HCT116 (cell line): ENCODE measurements around the gene UNK. TPM values are rescaled to one million over a fixed set of nuclear protein-coding genes. Genes with fewer than 3 reads are reported as not detected.

Source experiments
- ATAC-seq: fragments of 200-7000 bp; cut with Tn5 transposase; 2 replicates; pipeline ENCODE4 v1.9.1; 2020; ENCODE audit warnings: mild to moderate bottlenecking, moderate library complexity
- BruUV-seq: library from RNA; stranded (reverse); fragments of 400-500 nt; replicated peaks from 2 replicates; lab custom pipeline; 2021; lab: Mats Ljungman, UMichigan
- CTCF ChIA-PET: fragments of 300-600 bp; sonication (Branson Sonifier 250); formaldehyde crosslinking; loops from one replicate; lab custom pipeline; 2021; ENCODE audit warnings: antibody characterized with exemption; lab: Charles Lee
- POLR2A ChIA-PET: fragments of 300-600, 350-600 bp; sonication (Branson Sonifier 250); formaldehyde crosslinking; loops from one replicate; lab custom pipeline; 2021; ENCODE audit warnings: antibody characterized with exemption; lab: Charles Lee
- RAD21 ChIA-PET, 2 experiments: fragments of 300-600 bp; sonication (Branson Sonifier 250); formaldehyde crosslinking; loops; one replicate each; lab custom pipeline; 2023; ENCODE audit warnings: low total read pairs in 2 of 2; ENCODE audit not compliant: uncharacterized antibody in 2 of 2, unreplicated experiment in 2 of 2, low non-redundant PET in 1 of 2; lab: Charles Lee
- DNase-seq: peaks from one replicate; pipeline ENCODE4 v3.0.0-alpha.2; 2010; ENCODE audit warnings: low read depth, low spot score
- H2AFZ ChIP-seq: fragments of 200-600 bp; shearing (Covaris generic), sonication (generic); 2 replicates; pipeline ENCODE4 v1.6.1; 2017; ENCODE audit warnings: low read depth, mixed run types, mixed read lengths, antibody characterized with exemption, low read length; ENCODE audit not compliant: poor library complexity, severe bottlenecking
- H3K27ac ChIP-seq: 2 replicates; pipeline ENCODE4 v1.5.1; 2012; ENCODE audit warnings: low read depth, low read length
- H3K27me3 ChIP-seq: fragments of 200-600 bp; sonication (generic); 2 replicates; pipeline ENCODE4 v1.6.1; 2016; ENCODE audit warnings: mixed run types, low read length, mixed read lengths; ENCODE audit not compliant: insufficient read depth
- H3K36me3 ChIP-seq, 2 experiments: fragments of 200-500 bp in 1 of 2; fragments of 200-600 bp in 1 of 2; sonication (Bioruptor generic) in 1 of 2; sonication (generic) in 1 of 2; 2 replicates each; pipeline versions ENCODE4 v1.5.1 to v1.6.1; 2014 to 2016; ENCODE audit warnings: low read length in 2 of 2, inconsistent platforms in 1 of 2, mixed read lengths in 1 of 2, mixed run types in 1 of 2; ENCODE audit not compliant: insufficient read depth in 2 of 2, control insufficient read depth in 1 of 2
- H3K4me1 ChIP-seq, 2 experiments: fragments of 200-600 bp in 1 of 2; sonication (generic) in 1 of 2; 2 replicates each; pipeline versions ENCODE4 v1.5.1 to v1.6.1; 2012 to 2017; ENCODE audit warnings: low read length in 2 of 2, inconsistent platforms in 1 of 2, mild to moderate bottlenecking in 1 of 2, mixed read lengths in 1 of 2, mixed run types in 1 of 2, moderate library complexity in 1 of 2; ENCODE audit not compliant: insufficient read depth in 2 of 2, control insufficient read depth in 1 of 2
- H3K4me2 ChIP-seq: fragments of 200-600 bp; sonication (generic); 2 replicates; pipeline ENCODE4 v1.6.1; 2017; ENCODE audit warnings: mixed run types, low read length, mixed read lengths
- H3K4me3 ChIP-seq, 2 experiments: fragments of 200-600 bp in 1 of 2; sonication (generic) in 1 of 2; replicated peaks in 1 of 2; 2 replicates each; pipeline ENCODE4 v1.5.1; 2011 to 2016; ENCODE audit warnings: low read length in 2 of 2, control low read depth in 1 of 2, low read depth in 1 of 2, mild to moderate bottlenecking in 1 of 2, mixed read lengths in 1 of 2, mixed run types in 1 of 2
- H3K79me2 ChIP-seq: fragments of 200-600 bp; sonication (generic); 2 replicates; pipeline ENCODE4 v1.6.1; 2017; ENCODE audit warnings: mild to moderate bottlenecking, mixed run types, low read length, moderate library complexity, mixed read lengths; ENCODE audit not compliant: insufficient read depth
- H3K9ac ChIP-seq: fragments of 200-600 bp; sonication (generic); 2 replicates; pipeline ENCODE4 v1.6.1; 2016; ENCODE audit warnings: low read length, mixed read lengths
- H3K9me2 ChIP-seq: fragments of 200-600 bp; sonication (generic), shearing (Covaris generic); 2 replicates; pipeline ENCODE4 v1.6.1; 2017; ENCODE audit warnings: mixed run types, mild to moderate bottlenecking, moderate library complexity; ENCODE audit not compliant: insufficient read depth
- H3K9me3 ChIP-seq, 2 experiments: fragments of 200-500 bp in 1 of 2; fragments of 200-600 bp in 1 of 2; sonication (Bioruptor generic) in 1 of 2; sonication (generic) in 1 of 2; 2 replicates each; pipeline ENCODE4 v1.6.1; 2014 to 2017; ENCODE audit warnings: low read length in 2 of 2, mixed read lengths in 2 of 2, inconsistent platforms in 1 of 2, low read depth in 1 of 2, mild to moderate bottlenecking in 1 of 2, mixed run types in 1 of 2, moderate library complexity in 1 of 2; ENCODE audit not compliant: control insufficient read depth in 1 of 2, insufficient read depth in 1 of 2
- H4K20me1 ChIP-seq: fragments of 200-600 bp; sonication (generic), shearing (Covaris generic); 2 replicates; pipeline ENCODE4 v1.6.1; 2017; ENCODE audit warnings: mixed run types, mild to moderate bottlenecking, moderate library complexity; ENCODE audit not compliant: insufficient read depth
- CEBPB ChIP-seq: IDR thresholded peaks from 2 replicates; pipeline ENCODE4 v1.6.1; 2012; ENCODE audit warnings: low read depth
- ELF1 ChIP-seq: IDR thresholded peaks from 2 replicates; pipeline ENCODE4 v1.6.1; 2012; ENCODE audit warnings: low read depth, borderline replicate concordance
- EZH2 ChIP-seq: fragments of 200-600 bp; sonication (generic); IDR thresholded peaks from 2 replicates; pipeline ENCODE4 v1.6.1; 2017; ENCODE audit warnings: antibody characterized with exemption, mixed run types
- EZH2phosphoT487 ChIP-seq: fragments of 200-600 bp; IDR thresholded peaks from 2 replicates; pipeline ENCODE4 v1.6.1; 2018; ENCODE audit warnings: antibody characterized with exemption, borderline replicate concordance
- FOSL1 ChIP-seq: IDR thresholded peaks from 2 replicates; pipeline ENCODE4 v1.6.1; 2012; ENCODE audit warnings: low read depth
- MAX ChIP-seq: IDR thresholded peaks from 2 replicates; pipeline ENCODE4 v1.6.1; 2012
- POLR2A ChIP-seq: IDR thresholded peaks from 2 replicates; pipeline ENCODE4 v1.7.0; 2011; ENCODE audit warnings: borderline replicate concordance; ENCODE audit not compliant: insufficient read depth, insufficient read length; ENCODE audit errors: extremely low read depth
- POLR2AphosphoS5 ChIP-seq: IDR thresholded peaks from 2 replicates; pipeline ENCODE4 v1.6.1; 2011; ENCODE audit warnings: mild to moderate bottlenecking, low read depth, low read length, moderate library complexity
- SRF ChIP-seq: IDR thresholded peaks from 2 replicates; pipeline ENCODE4 v1.6.1; 2012; ENCODE audit warnings: low read depth
- YY1 ChIP-seq: IDR thresholded peaks from 2 replicates; pipeline ENCODE4 v1.6.1; 2011; ENCODE audit warnings: low read length, low read depth, moderate library complexity, mild to moderate bottlenecking; ENCODE audit not compliant: insufficient replicate concordance; ENCODE audit errors: extremely low read depth
- ZFX ChIP-seq: fragments of 450-650 bp; IDR thresholded peaks from 2 replicates; pipeline ENCODE4 v1.6.1; 2017
- ZNF274 ChIP-seq: fragments of 200-500 bp; sonication (Bioruptor generic); IDR thresholded peaks from 2 replicates; pipeline ENCODE4 v1.6.1; 2014; ENCODE audit warnings: mild to moderate bottlenecking, low read depth, low read length, inconsistent platforms
- intact Hi-C: fragments of 100-400 bp; cut with micrococcal nuclease; formaldehyde crosslinking; loops from 2 replicates; pipeline ENCODE4 v1.10.0; 2022
- total RNA-seq: library from RNA; stranded (reverse); gene quantifications from one replicate; pipeline ENCODE4 v1.2.1, GENCODE V29; 2021; ENCODE audit not compliant: unreplicated experiment
- TF ChIP-seq, protein P1 (sequence below), 3 experiments: fragments of 200-600 bp in 1 of 3; sonication (generic) in 1 of 3; IDR thresholded peaks in 2 of 3; conservative IDR thresholded peaks in 1 of 3; 2 replicates each; pipeline ENCODE4 v1.5.1; 2012 to 2017; ENCODE audit warnings: low read depth in 2 of 3, low read length in 2 of 3, antibody characterized with exemption in 1 of 3, borderline replicate concordance in 1 of 3, control low read depth in 1 of 3, mild to moderate bottlenecking in 1 of 3, mixed read lengths in 1 of 3, mixed run types in 1 of 3, moderate library complexity in 1 of 3; ENCODE audit not compliant: insufficient read depth in 1 of 3
- TF ChIP-seq, protein P2 (sequence below): IDR thresholded peaks from 2 replicates; pipeline ENCODE4 v1.6.1; 2012

Gene UNK
- total RNA-seq, 1 experiment from 2014 or later = 40.6 TPM

DNA sequence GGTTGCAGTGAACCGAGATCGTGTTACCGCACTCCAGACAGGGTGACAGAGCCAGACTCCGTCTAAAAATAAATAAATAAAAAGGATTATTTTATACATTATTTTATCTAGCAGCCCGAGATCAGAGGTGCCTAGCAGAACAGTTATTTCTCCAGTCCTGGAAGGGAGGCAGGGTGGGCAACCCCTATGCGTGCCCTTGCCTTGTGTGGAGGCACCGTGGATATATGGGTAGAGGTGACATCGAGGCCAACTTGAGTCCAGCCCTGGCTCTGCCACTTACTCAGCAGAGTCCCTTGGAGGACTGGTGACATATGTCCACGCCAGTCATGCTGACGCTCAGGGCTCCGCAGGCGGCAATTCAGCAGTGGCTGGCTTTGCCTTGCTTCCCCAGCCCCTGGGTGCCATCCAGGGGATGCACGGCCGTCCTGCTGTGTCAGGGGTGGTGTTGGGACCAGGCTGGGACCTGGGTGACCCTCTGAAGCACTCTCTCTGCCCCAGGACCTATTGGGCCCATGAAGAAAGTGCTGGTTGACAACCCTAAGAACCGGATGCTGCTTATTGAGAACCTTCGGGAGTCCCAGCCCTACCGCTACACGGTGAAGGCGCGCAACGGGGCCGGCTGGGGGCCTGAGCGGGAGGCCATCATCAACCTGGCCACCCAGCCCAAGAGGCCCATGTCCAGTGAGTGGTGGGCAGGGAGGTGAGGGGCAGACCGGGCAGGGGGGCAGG lies 32.8 kb upstream of the UNK start (continued):
- TF ChIP-seq, protein P1, sequence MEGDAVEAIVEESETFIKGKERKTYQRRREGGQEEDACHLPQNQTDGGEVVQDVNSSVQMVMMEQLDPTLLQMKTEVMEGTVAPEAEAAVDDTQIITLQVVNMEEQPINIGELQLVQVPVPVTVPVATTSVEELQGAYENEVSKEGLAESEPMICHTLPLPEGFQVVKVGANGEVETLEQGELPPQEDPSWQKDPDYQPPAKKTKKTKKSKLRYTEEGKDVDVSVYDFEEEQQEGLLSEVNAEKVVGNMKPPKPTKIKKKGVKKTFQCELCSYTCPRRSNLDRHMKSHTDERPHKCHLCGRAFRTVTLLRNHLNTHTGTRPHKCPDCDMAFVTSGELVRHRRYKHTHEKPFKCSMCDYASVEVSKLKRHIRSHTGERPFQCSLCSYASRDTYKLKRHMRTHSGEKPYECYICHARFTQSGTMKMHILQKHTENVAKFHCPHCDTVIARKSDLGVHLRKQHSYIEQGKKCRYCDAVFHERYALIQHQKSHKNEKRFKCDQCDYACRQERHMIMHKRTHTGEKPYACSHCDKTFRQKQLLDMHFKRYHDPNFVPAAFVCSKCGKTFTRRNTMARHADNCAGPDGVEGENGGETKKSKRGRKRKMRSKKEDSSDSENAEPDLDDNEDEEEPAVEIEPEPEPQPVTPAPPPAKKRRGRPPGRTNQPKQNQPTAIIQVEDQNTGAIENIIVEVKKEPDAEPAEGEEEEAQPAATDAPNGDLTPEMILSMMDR (IDR thresholded peaks at IDR 0.05 in 2 of 3, conservative IDR thresholded peaks at IDR 0.05 in 1 of 3; ENCODE audit: borderline replicate concordance in 1 of 3, insufficient read depth in 1 of 3, low read depth in 2 of 3, low read length in 2 of 3) = no peak
- TF ChIP-seq ZNF274 (no peak), YY1 (no peak), ELF1 (no peak), CEBPB (no peak), EZH2phosphoT487 (no peak), EZH2 (no peak), ZFX (no peak), FOSL1 (no peak), SRF (no peak), POLR2A (no peak)
- TF ChIP-seq, protein P2, sequence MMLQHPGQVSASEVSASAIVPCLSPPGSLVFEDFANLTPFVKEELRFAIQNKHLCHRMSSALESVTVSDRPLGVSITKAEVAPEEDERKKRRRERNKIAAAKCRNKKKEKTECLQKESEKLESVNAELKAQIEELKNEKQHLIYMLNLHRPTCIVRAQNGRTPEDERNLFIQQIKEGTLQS = no peak

GRCh38 chr17:75752405-75752709 lies 32.2 kb upstream of the UNK start:
- H3K9me2 ChIP-seq = no peaks in the 10 kb centered on the region
- no peak overlapping the region for H3K4me2 ChIP-seq
- H3K27ac ChIP-seq = no peak overlapping the region
- H3K4me1 ChIP-seq = peaks cover 0 to 3% of the 10 kb centered on the region in 2 experiments; a peak in 1 of 4 replicates
- TF ChIP-seq POLR2AphosphoS5 = peak; percentile 14; the same call in 1 of the 2 replicates
- TF ChIP-seq MAX = no peak
- peaks cover 35 to 85% of the 10 kb centered on the region in 2 experiments for H3K36me3 ChIP-seq
- H4K20me1 ChIP-seq = no peaks in the 10 kb centered on the region; the same call in 1 of the 2 replicates
- ChIA-PET CTCF (interaction anchor here (1.5 to 1.8 kb wide), 2 partner anchors 14 to 73 kb away, joined by 3 to 4 read pairs; no protein-coding TSS in a partner anchor), POLR2A (no interaction called here), RAD21 (no interaction called here)
- H3K79me2 ChIP-seq = no peaks in the 10 kb centered on the region; the same call in 1 of the 2 replicates
- no peak overlapping the region for H3K4me3 ChIP-seq
- no peak overlapping the region for H2AFZ ChIP-seq
- no peak overlapping the region for H3K9ac ChIP-seq
- no TSS peak for BruUV-seq
- intact Hi-C loops = loop anchor here (10.0 kb wide), 1 partner anchor 328 kb away; no protein-coding TSS in a partner anchor
- ATAC-seq (no peak), DNase-seq (no peak)
- no peaks in the 10 kb centered on the region for H3K9me3 ChIP-seq
- no peaks in the 10 kb centered on the region for H3K27me3 ChIP-seq
